Measurements from ENCODE around the gene ITPRID1.

DNA sequence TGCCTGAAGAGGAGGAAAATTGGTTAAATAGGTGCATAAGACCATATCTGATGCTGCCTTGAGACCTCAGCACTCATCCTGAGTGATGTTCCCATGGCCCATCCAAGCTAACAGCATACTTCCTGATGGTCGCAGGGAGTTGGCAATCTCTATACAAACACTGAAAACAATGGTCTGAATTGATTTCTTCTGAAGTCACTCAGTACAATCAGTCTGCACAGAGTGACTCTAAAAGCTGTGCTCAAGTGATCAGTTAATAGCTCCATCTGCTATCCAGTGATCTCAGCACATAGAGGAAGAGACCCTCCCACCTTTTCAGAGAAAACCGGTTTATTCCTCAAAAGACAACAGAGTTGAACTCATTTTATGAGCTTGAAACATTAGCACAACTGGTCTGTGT, 177.0 kb downstream of the ITPRID1 start:
- TF ChIP-seq, protein P1, sequence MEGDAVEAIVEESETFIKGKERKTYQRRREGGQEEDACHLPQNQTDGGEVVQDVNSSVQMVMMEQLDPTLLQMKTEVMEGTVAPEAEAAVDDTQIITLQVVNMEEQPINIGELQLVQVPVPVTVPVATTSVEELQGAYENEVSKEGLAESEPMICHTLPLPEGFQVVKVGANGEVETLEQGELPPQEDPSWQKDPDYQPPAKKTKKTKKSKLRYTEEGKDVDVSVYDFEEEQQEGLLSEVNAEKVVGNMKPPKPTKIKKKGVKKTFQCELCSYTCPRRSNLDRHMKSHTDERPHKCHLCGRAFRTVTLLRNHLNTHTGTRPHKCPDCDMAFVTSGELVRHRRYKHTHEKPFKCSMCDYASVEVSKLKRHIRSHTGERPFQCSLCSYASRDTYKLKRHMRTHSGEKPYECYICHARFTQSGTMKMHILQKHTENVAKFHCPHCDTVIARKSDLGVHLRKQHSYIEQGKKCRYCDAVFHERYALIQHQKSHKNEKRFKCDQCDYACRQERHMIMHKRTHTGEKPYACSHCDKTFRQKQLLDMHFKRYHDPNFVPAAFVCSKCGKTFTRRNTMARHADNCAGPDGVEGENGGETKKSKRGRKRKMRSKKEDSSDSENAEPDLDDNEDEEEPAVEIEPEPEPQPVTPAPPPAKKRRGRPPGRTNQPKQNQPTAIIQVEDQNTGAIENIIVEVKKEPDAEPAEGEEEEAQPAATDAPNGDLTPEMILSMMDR (conservative IDR thresholded peaks at IDR 0.05) = no peak
- no peak for TF ChIP-seq ZFX (IDR thresholded peaks at IDR 0.05)
